Keratinocyte (primary cell): ENCODE results near the gene ANKRD13A. TPM values are rescaled to one million over a fixed set of nuclear protein-coding genes. Genes with fewer than 3 reads are reported as not detected.
A peak's percentile ranks its signal among the peaks of the same experiment; 100 is the strongest.

Experiments used
- DNase-seq: peaks from one replicate; pipeline ENCODE4 v3.0.0-alpha.2; 2011; ENCODE audit warnings: low read depth, missing footprints, low spot score
- FAIRE-seq: peaks from 2 replicates; lab custom pipeline; 2011; peaks lifted over from hg19 to GRCh38; lab: Jason Lieb, UNC
- H2AFZ ChIP-seq: 2 replicates; pipeline ENCODE4 v1.6.0; 2012; ENCODE audit warnings: low read length, control low read depth, inconsistent platforms; ENCODE audit not compliant: control insufficient read depth
- H3K27ac ChIP-seq: 2 replicates; pipeline ENCODE4 v1.5.1; 2011; ENCODE audit warnings: low read length; ENCODE audit not compliant: control insufficient read depth, insufficient read depth
- H3K27me3 ChIP-seq: 3 replicates; pipeline ENCODE4 v1.6.0; 2011; ENCODE audit warnings: low read length; ENCODE audit not compliant: control insufficient read depth, insufficient read depth; ENCODE audit errors: extremely low read depth
- H3K36me3 ChIP-seq, 2 experiments: 2 replicates in 1 of 2; 3 replicates in 1 of 2; pipeline ENCODE4 v1.5.1; 2011; ENCODE audit warnings: low read length in 2 of 2, mild to moderate bottlenecking in 1 of 2; ENCODE audit not compliant: control insufficient read depth in 2 of 2, insufficient read depth in 2 of 2; ENCODE audit errors: extremely low read depth in 1 of 2
- H3K4me1 ChIP-seq: 3 replicates; pipeline ENCODE4 v1.5.1; 2011; ENCODE audit warnings: low read length; ENCODE audit not compliant: control insufficient read depth, insufficient read depth; ENCODE audit errors: extremely low read depth
- H3K4me2 ChIP-seq: 3 replicates; pipeline ENCODE4 v1.6.0; 2011; ENCODE audit warnings: low read depth, low read length; ENCODE audit not compliant: control insufficient read depth, insufficient read depth; ENCODE audit errors: extremely low read depth
- H3K4me3 ChIP-seq, 3 experiments: fragments of 200-600 bp in 1 of 3; sonication (generic) in 1 of 3; 2 replicates in 2 of 3; 3 replicates in 1 of 3; pipeline ENCODE4 v1.5.1; 2011 to 2016; ENCODE audit warnings: low read length in 3 of 3, mild to moderate bottlenecking in 3 of 3, control low read depth in 2 of 3, inconsistent platforms in 1 of 3, low read depth in 1 of 3, mixed read lengths in 1 of 3, mixed run types in 1 of 3, moderate library complexity in 1 of 3; ENCODE audit not compliant: control insufficient read depth in 2 of 3, insufficient read depth in 2 of 3; ENCODE audit errors: extremely low read depth in 1 of 3
- H3K79me2 ChIP-seq: 2 replicates; pipeline ENCODE4 v1.6.0; 2012; ENCODE audit warnings: low read length; ENCODE audit not compliant: control insufficient read depth, insufficient read depth
- H3K9ac ChIP-seq: 3 replicates; pipeline ENCODE4 v1.6.0; 2011; ENCODE audit warnings: low read length; ENCODE audit not compliant: control insufficient read depth, insufficient read depth; ENCODE audit errors: extremely low read depth
- H3K9me1 ChIP-seq: 3 replicates; pipeline ENCODE4 v1.6.0; 2011; ENCODE audit warnings: low read length; ENCODE audit not compliant: control insufficient read depth, insufficient read depth; ENCODE audit errors: extremely low read depth
- H3K9me3 ChIP-seq: 2 replicates; pipeline ENCODE4 v1.5.1; 2012; ENCODE audit warnings: low read depth, low read length; ENCODE audit not compliant: control insufficient read depth
- H4K20me1 ChIP-seq: 3 replicates; pipeline ENCODE4 v1.6.0; 2011; ENCODE audit warnings: low read length; ENCODE audit not compliant: control insufficient read depth, insufficient read depth; ENCODE audit errors: extremely low read depth
- CTCF ChIP-seq, 3 experiments: IDR thresholded peaks in 1 of 3; conservative IDR thresholded peaks in 1 of 3; optimal IDR thresholded peaks in 1 of 3; 2 replicates in 2 of 3; 3 replicates in 1 of 3; pipeline versions ENCODE3 to v1.5.1; 2011; ENCODE audit warnings: low read length in 3 of 3, mild to moderate bottlenecking in 3 of 3, moderate library complexity in 2 of 3, control low read depth in 1 of 3, inconsistent platforms in 1 of 3; ENCODE audit not compliant: insufficient read depth in 2 of 3; ENCODE audit errors: extremely low read depth in 1 of 3
- EZH2 ChIP-seq: IDR thresholded peaks from one replicate; pipeline ENCODE4 v1.6.1; 2012; ENCODE audit warnings: inconsistent platforms, mild to moderate bottlenecking, low read length, moderate library complexity
- dilution Hi-C: fragments of 300-500 bp; cut with MboI; formaldehyde crosslinking; loops from one replicate; pipeline ENCODE4 v1.7.0; 2020; ENCODE audit warnings: low sequenced_read_pairs; ENCODE audit not compliant: extremely low pct_ligation_motif_present
- polyA plus RNA-seq, 5 experiments: library from polyadenylated mRNA; depleted of rRNA in 3 of 5; stranded (reverse) in 3 of 5; stranded (forward) in 1 of 5; unstranded in 1 of 5; fragments of >200 nt; gene quantifications; 1 replicate in 1 of 5; 2 replicates in 3 of 5; 3 replicates in 1 of 5; pipeline versions ENCODE4 v1.2.1 to v1.2.3, GENCODE V29; 2011 to 2012; ENCODE audit warnings: missing spikeins in 2 of 5, low read depth in 1 of 5, low replicate concordance in 1 of 5

Gene ANKRD13A
- polyA plus RNA-seq, 1 donor (not counting 4 experiments of a cell fraction or from before 2014, with no cell fraction given) = 73.1 TPM

- Histone ChIP-seq H3K4me3 (peak overlapping the region; percentile 96 to 99 (median 97)), H3K4me1 (peaks cover 22% of the 10 kb centered on the region), H3K9me3 (no peaks in the 10 kb centered on the region), H3K27ac (peak overlapping the region; percentile 54), H2AFZ (peak overlapping the region; percentile 99), H3K79me2 (peaks cover 56% of the 10 kb centered on the region), H3K36me3 (peaks cover 4 to 5% of the 10 kb centered on the region in 2 experiments), H3K9ac (peak overlapping the region; percentile 80), H4K20me1 (no peaks in the 10 kb centered on the region), H3K4me2 (peak overlapping the region; percentile 99), H3K27me3 (no peaks in the 10 kb centered on the region), H3K9me1 (no peaks in the 10 kb centered on the region)
- TF ChIP-seq EZH2 (no peak), CTCF (optimal IDR thresholded peaks at IDR 0.05 in 1 of 3, IDR thresholded peaks at IDR 0.05 in 1 of 3, conservative IDR thresholded peaks at IDR 0.05 in 1 of 3; ENCODE audit: extremely low read depth in 1 of 3, insufficient read depth in 2 of 3, low read length in 3 of 3) (no peak)
- DNase-seq = no peak
- dilution Hi-C loops = no loop called here
- FAIRE-seq = no peak
Measured at GRCh38 chr12:109995361-109995685, 3.9 kb upstream of the ANKRD13A start.

GRCh38 chr12:109995686-109996482 is 3.3 kb upstream of the ANKRD13A start, which contains the start of gene GIT2:
TSS of gene GIT2 (minus strand) at chr12:109996368. CDS start at chr12:109996224, 144 bp downstream.
- peaks cover 59% of the 10 kb centered on the region for H3K79me2 ChIP-seq
- dilution Hi-C loops = no loop called here

More at GRCh38 chr12:109995686-109996482, 3.3 kb upstream of the ANKRD13A start, which contains the start of gene GIT2:
- Histone ChIP-seq H3K9me3 (no peaks in the 10 kb centered on the region), H3K4me2 (peak within 1 kb of the TSS; percentile 99), H3K9ac (peak within 1 kb of the TSS; percentile 80), H3K4me3 (peak within 1 kb of the TSS; percentile 96 to 99 (median 97)), H4K20me1 (no peaks in the 10 kb centered on the region), H3K27ac (peak within 1 kb of the TSS; percentile 69), H2AFZ (peak within 1 kb of the TSS; percentile 99), H3K4me1 (peaks cover 23% of the 10 kb centered on the region), H3K9me1 (no peaks in the 10 kb centered on the region), H3K36me3 (peaks cover 2 to 5% of the 10 kb centered on the region in 2 experiments), H3K27me3 (no peaks in the 10 kb centered on the region)
- TF ChIP-seq EZH2 (no peak), CTCF (optimal IDR thresholded peaks at IDR 0.05 in 1 of 3, IDR thresholded peaks at IDR 0.05 in 1 of 3, conservative IDR thresholded peaks at IDR 0.05 in 1 of 3; ENCODE audit: extremely low read depth in 1 of 3, insufficient read depth in 2 of 3, low read length in 3 of 3) (no peak)
- FAIRE-seq (peak; percentile 23), DNase-seq (peak; percentile 46)
